ENCODE measurements around the gene WAPL. TPM values are rescaled to one million over a fixed set of nuclear protein-coding genes. Genes with fewer than 3 reads are reported as not detected.
A peak's percentile ranks its signal among the peaks of the same experiment; 100 is the strongest.

Gene WAPL
- total and polyA plus RNA-seq, 2 of the 13 experiments (the other 11 are each of a cell fraction or from before 2014, with no cell fraction given): 13.2 to 43.5 TPM

DNA sequence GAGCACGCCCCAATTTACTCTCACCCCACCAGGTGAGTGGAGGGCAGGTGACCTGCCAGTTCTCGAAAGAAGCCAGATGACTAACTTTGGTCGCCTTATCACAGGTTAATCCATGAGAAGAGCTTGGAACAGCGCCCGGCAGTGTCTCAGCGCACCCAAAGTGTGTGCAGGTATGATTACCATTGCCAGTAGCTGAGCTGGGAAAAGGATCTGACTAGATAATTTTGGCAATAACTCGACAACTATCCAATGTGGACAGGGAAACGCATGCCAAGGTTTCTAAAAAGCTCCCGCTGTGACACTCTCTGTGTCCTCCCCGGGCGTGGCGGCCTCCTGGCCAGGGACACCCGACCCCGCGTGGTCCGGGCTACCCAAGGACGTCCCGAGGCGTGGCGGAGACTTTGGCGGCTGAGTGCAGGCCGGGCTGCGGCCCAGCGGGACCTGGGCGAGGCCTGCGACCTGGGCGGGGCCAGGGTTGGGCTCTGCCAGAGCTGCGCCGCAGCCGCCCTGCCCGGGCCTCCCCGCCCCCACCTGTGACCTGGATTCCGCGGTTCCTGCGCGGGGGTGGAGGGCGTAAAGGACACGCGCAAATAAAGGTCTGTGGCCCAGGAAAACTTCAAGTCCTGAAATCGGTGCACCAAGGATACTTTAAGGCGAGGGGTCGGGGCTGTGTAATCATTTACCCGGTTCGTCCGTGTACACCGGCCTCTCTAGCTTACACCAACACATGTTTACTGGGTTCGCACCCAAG, 13.7 kb upstream of the WAPL start (continued):
- TF ChIP-seq, protein P1, sequence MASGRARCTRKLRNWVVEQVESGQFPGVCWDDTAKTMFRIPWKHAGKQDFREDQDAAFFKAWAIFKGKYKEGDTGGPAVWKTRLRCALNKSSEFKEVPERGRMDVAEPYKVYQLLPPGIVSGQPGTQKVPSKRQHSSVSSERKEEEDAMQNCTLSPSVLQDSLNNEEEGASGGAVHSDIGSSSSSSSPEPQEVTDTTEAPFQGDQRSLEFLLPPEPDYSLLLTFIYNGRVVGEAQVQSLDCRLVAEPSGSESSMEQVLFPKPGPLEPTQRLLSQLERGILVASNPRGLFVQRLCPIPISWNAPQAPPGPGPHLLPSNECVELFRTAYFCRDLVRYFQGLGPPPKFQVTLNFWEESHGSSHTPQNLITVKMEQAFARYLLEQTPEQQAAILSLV (CRISPR knock-in tag; IDR thresholded peaks at IDR 0.05; ENCODE audit: borderline replicate concordance): 0 out of 2 replicates have a peak, but pooled peaks have one; percentile 43
- TF ChIP-seq SRY (CRISPR knock-in tag; IDR thresholded peaks at IDR 0.05): no peak
- no peak for TF ChIP-seq ZNF724P (CRISPR knock-in tag; IDR thresholded peaks at IDR 0.05; ENCODE audit: borderline replicate concordance)
- no peak for TF ChIP-seq KLF12 (CRISPR knock-in tag; IDR thresholded peaks at IDR 0.05; ENCODE audit: borderline replicate concordance)
- TF ChIP-seq KDM5B (CRISPR knock-in tag; IDR thresholded peaks at IDR 0.05; ENCODE audit: borderline replicate concordance): peak; percentile 74; the same call in 1 of the 2 replicates
- TF ChIP-seq ZNF253 (CRISPR knock-in tag; IDR thresholded peaks at IDR 0.05; ENCODE audit: borderline replicate concordance): 0 out of 2 replicates have a peak, but pooled peaks have one; percentile 67
- TF ChIP-seq SMAD9 (CRISPR knock-in tag; IDR thresholded peaks at IDR 0.05): 0 out of 2 replicates have a peak, but pooled peaks have one; percentile 18
- TF ChIP-seq ZBTB44 (CRISPR knock-in tag; IDR thresholded peaks at IDR 0.05): no peak
- no peak for TF ChIP-seq SRF (IDR thresholded peaks at IDR 0.05; ENCODE audit: low read depth, low read length)
- TF ChIP-seq, protein P2, sequence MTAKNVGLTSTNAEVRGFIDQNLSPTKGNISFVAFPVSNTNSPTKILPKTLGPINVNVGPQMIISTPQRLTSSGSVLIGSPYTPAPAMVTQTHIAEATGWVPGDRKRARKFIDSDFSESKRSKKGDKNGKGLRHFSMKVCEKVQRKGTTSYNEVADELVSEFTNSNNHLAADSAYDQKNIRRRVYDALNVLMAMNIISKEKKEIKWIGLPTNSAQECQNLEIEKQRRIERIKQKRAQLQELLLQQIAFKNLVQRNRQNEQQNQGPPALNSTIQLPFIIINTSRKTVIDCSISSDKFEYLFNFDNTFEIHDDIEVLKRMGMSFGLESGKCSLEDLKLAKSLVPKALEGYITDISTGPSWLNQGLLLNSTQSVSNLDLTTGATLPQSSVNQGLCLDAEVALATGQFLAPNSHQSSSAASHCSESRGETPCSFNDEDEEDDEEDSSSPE (CRISPR knock-in tag; IDR thresholded peaks at IDR 0.05): peak; percentile 37; the same call in 1 of the 2 replicates
- TF ChIP-seq ARID3A (IDR thresholded peaks at IDR 0.05; ENCODE audit: low read depth, low read length): no peak
- TF ChIP-seq ZNF747 (CRISPR knock-in tag; IDR thresholded peaks at IDR 0.05; ENCODE audit: borderline replicate concordance): peak; percentile 70; the same call in 1 of the 2 replicates
- TF ChIP-seq, protein P3, sequence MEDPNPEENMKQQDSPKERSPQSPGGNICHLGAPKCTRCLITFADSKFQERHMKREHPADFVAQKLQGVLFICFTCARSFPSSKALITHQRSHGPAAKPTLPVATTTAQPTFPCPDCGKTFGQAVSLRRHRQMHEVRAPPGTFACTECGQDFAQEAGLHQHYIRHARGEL (CRISPR knock-in tag; IDR thresholded peaks at IDR 0.05): no peak
- no peak for TF ChIP-seq ZNF296 (CRISPR knock-in tag; conservative IDR thresholded peaks at IDR 0.05)
- no peak for TF ChIP-seq NFKBIZ (CRISPR knock-in tag; IDR thresholded peaks at IDR 0.05)
- no peak for TF ChIP-seq DR1 (CRISPR knock-in tag; IDR thresholded peaks at IDR 0.05)
- TF ChIP-seq ZNF687 (CRISPR knock-in tag; IDR thresholded peaks at IDR 0.05): peak; percentile 97
- peak; percentile 65 for TF ChIP-seq GABPB1 (CRISPR knock-in tag; IDR thresholded peaks at IDR 0.05)
